Naive B cell (primary cell): ENCODE data around the gene PPP2R2B. TPM values are rescaled to one million over a fixed set of nuclear protein-coding genes. Genes with fewer than 3 reads are reported as not detected.
"Not testable (repeated sequence)": the region's sequence is repeated elsewhere in the genome, so short reads cannot be mapped to it uniquely, and the experiment has no call there.

Experiments used
- ATAC-seq, 2 donors: fragments of 150-1000 bp; cut with Tn5 transposase; 2 replicates each; pipeline ENCODE4 v1.10.0; 2021; ENCODE audit warnings: low read depth in 2 of 2, mild to moderate bottlenecking in 2 of 2, moderate library complexity in 2 of 2
- DNase-seq: peaks from one replicate; pipeline ENCODE4 v3.0.0; 2022
- H3K27ac Mint-ChIP-seq, 6 donors: one replicate each; pipeline ENCODE4 v1.8.0; 2020 to 2022; ENCODE audit warnings: mild to moderate bottlenecking in 6 of 6, mixed read lengths in 6 of 6, moderate library complexity in 5 of 6, inconsistent platforms in 2 of 6
- H3K27me3 Mint-ChIP-seq, 3 donors: one replicate each; pipeline ENCODE4 v1.8.0; 2021 to 2022; ENCODE audit warnings: mixed read lengths in 3 of 3, mild to moderate bottlenecking in 1 of 3
- H3K36me3 Mint-ChIP-seq, 2 donors: one replicate each; pipeline ENCODE4 v1.8.0; 2020 to 2022; ENCODE audit warnings: mixed read lengths in 2 of 2, inconsistent platforms in 1 of 2, mild to moderate bottlenecking in 1 of 2
- H3K4me1 Mint-ChIP-seq, 3 donors: one replicate each; pipeline ENCODE4 v1.8.0; 2020 to 2022; ENCODE audit warnings: mixed read lengths in 3 of 3, inconsistent platforms in 1 of 3, mild to moderate bottlenecking in 1 of 3, moderate library complexity in 1 of 3
- H3K4me3 Mint-ChIP-seq, 8 donors: one replicate each; pipeline ENCODE4 v1.8.0; 2020 to 2022; ENCODE audit warnings: mild to moderate bottlenecking in 8 of 8, mixed read lengths in 8 of 8, moderate library complexity in 8 of 8, inconsistent platforms in 2 of 8
- H3K9me3 Mint-ChIP-seq, 7 donors: one replicate each; pipeline ENCODE4 v1.8.0; 2020 to 2022; ENCODE audit warnings: mixed read lengths in 7 of 7, mild to moderate bottlenecking in 5 of 7, inconsistent platforms in 2 of 7, moderate library complexity in 1 of 7
- polyA plus RNA-seq, 6 donors: library from polyadenylated mRNA; unstranded; fragments of 300-500 nt; fragmentation: Illumina TruSeq; gene quantifications; one replicate each; pipeline ENCODE4 v1.2.3, GENCODE V29; 2021; ENCODE audit warnings: low read depth in 6 of 6

The PPP2R2B gene
- polyA plus RNA-seq, 6 donors from 2014 or later: not detected

- ATAC-seq (no peak), DNase-seq (no peak)
- Mint-ChIP-seq H3K4me3 (peak overlapping the region in 1 of 8 donors; percentile 20), H3K27ac (no peak overlapping the region), H3K4me1 (no peaks in the 10 kb centered on the region), H3K36me3 (no peaks in the 10 kb centered on the region), H3K9me3 (peaks cover 0 to 6% (median 0%) of the 10 kb centered on the region in 7 donors), H3K27me3 (peaks cover 0 to 9% (median 0%) of the 10 kb centered on the region in 3 donors)
Observed at GRCh38 chr5:146756546-146756945, 122.0 kb downstream of the PPP2R2B start.

DNA sequence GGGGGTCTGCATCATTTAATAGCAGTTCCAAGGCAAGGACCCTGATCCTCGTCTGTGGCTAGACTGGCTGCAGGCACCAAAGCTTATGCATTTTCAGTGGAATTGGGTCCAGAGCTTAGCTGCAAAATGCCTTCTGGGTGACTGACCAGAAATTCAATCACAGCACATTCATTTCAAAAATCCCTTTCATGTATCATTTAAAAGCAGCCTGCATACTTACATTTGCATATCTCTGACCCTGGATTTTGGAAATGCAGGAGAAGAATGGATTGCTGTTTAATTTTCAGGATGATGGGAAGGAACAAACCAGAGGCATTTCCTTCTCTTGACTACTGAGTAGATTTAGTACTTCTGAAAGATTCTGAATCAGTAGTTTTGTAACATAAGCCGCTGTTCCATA lies 122.8 kb downstream of the PPP2R2B start:
- ATAC-seq (no peak), DNase-seq (no peak)
- peaks cover 0 to 6% (median 0%) of the 10 kb centered on the region in 7 donors for H3K9me3 Mint-ChIP-seq
- peaks cover 0 to 10% (median 0%) of the 10 kb centered on the region in 3 donors for H3K27me3 Mint-ChIP-seq
- H3K36me3 Mint-ChIP-seq: no peaks in the 10 kb centered on the region
- H3K27ac Mint-ChIP-seq: no peak overlapping the region
- H3K4me1 Mint-ChIP-seq: no peaks in the 10 kb centered on the region
- no peak overlapping the region for H3K4me3 Mint-ChIP-seq

DNA sequence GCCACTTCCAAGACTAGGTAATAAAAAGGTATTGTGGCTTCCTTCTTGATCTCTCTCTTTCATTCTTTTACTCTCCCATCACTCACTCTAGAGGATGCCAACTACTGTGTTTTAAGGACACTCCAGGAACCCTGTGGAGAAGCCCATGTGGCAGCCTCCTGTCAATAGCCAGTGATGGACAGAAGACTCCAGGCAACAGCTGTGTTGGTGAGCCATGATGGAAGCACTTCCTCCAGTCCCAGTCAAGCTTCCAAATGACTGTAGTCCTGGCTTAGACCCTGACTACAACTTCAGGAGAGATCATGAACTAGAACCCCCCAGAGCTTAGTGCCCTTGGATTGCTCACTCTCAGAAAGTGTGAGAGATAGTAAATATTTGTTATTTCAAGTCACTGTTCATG lies 123.9 kb downstream of the PPP2R2B start:
- H3K4me1 Mint-ChIP-seq: no peaks in the 10 kb centered on the region
- peaks cover 0 to 8% (median 0%) of the 10 kb centered on the region in 3 donors for H3K27me3 Mint-ChIP-seq
- no peaks in the 10 kb centered on the region for H3K36me3 Mint-ChIP-seq
- no peak overlapping the region for H3K27ac Mint-ChIP-seq
- H3K4me3 Mint-ChIP-seq: no peak overlapping the region
- ATAC-seq (no peak), DNase-seq (no peak)
- H3K9me3 Mint-ChIP-seq: peaks cover 0 to 2% (median 0%) of the 10 kb centered on the region in 7 donors

DNA sequence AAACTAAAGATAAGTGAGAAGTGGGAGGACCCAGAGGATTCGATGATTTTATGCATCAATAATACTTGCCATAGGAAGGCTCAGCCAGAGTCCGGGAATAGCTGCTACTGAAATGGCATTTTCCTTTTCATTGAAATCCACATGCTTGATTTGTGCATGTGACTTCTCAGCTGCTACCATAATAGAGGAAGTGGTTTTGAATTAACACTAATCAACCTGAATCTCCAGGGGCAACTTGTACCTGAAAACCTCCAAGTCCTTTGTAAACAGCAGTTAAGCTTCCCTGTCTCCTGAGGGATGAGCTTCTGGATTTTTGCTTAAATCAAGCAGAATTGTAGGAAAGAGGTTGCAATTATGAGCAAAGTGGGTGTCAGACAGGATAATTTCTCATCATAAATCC lies 124.9 kb downstream of the PPP2R2B start:
- Mint-ChIP-seq H3K9me3 (peaks cover 0 to 7% (median 2%) of the 10 kb centered on the region in 7 donors), H3K4me1 (no peaks in the 10 kb centered on the region), H3K36me3 (no peaks in the 10 kb centered on the region), H3K27me3 (peaks cover 0 to 3% (median 0%) of the 10 kb centered on the region in 3 donors), H3K27ac (no peak overlapping the region), H3K4me3 (no peak overlapping the region)
- ATAC-seq (no peak), DNase-seq (no peak)

DNA sequence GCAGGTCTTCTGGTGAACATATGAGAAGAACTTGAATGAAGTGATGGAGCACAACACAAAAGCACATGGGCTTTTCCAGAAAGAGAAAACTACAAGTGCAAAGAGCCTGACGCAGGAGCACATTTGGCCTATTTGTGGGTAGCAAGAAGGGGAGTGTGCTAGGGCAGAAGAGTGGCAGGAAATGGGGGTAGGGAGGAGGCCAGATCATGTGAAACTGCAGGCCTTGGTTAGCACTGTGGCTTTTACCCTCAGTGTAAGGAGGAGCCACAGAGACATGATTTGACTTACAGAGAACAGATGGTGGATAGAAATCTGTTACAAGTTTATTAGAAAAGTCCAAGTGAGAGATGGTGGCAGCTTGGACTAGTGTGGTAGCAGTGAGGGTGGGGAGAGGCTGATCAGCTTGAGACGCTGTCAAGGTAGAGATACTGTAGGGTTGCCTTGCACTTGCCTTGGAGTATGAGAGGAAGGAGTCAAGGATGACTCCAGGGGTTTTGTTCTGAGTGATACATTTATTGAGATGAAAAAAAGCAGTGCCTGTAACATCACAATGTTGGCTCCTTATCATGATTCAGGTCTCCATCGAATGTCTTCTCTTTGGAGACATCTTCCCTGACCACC lies 126.7 kb downstream of the PPP2R2B start:
- H3K4me3 Mint-ChIP-seq: no peak overlapping the region

GRCh38 chr5:146751054-146751453 lies 127.5 kb downstream of the PPP2R2B start:
- Mint-ChIP-seq H3K4me1 (no peaks in the 10 kb centered on the region), H3K9me3 (peaks cover 0 to 10% (median 0%) of the 10 kb centered on the region in 7 donors), H3K27ac (no peak overlapping the region), H3K36me3 (no peaks in the 10 kb centered on the region), H3K4me3 (peak overlapping the region in 1 of 8 donors; percentile 73), H3K27me3 (peaks cover 0 to 3% (median 0%) of the 10 kb centered on the region in 3 donors)
- ATAC-seq (no peak), DNase-seq (no peak)

More for the DNA sequence above, 126.7 kb downstream of the PPP2R2B start:
- H3K4me1 Mint-ChIP-seq: no peaks in the 10 kb centered on the region
- ATAC-seq (no peak), DNase-seq (no peak)
- H3K9me3 Mint-ChIP-seq: peaks cover 0 to 10% (median under 1%) of the 10 kb centered on the region in 7 donors
- no peaks in the 10 kb centered on the region for H3K36me3 Mint-ChIP-seq
- peaks cover 0 to 3% (median 0%) of the 10 kb centered on the region in 3 donors for H3K27me3 Mint-ChIP-seq
- no peak overlapping the region for H3K27ac Mint-ChIP-seq

DNA sequence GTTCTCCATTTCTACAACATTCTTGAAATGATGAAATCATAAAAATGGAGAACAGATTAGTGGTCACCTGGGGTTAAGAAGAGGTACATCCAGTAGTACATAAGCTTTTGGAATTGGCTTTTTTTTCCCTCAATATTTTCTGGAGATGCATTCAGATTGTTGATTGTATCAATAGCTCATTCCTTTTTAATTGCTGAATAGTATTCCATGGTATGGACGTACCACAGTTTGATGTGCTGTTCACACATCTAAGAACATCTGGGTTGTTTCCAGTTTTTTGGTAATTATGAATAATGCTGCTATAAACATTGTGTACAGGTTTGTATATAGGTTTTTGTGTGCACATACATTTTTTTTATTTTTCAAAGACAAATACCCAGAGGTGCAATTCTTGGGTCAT lies 130.0 kb downstream of the PPP2R2B start:
- ATAC-seq (no peak), DNase-seq (no peak)
- Mint-ChIP-seq H3K36me3 (no peaks in the 10 kb centered on the region), H3K4me3 (no peak overlapping the region), H3K27me3 (peaks cover 0 to 3% (median 0%) of the 10 kb centered on the region in 3 donors), H3K4me1 (no peaks in the 10 kb centered on the region), H3K27ac (no peak overlapping the region), H3K9me3 (peaks cover 0 to 10% (median 0%) of the 10 kb centered on the region in 7 donors)

DNA sequence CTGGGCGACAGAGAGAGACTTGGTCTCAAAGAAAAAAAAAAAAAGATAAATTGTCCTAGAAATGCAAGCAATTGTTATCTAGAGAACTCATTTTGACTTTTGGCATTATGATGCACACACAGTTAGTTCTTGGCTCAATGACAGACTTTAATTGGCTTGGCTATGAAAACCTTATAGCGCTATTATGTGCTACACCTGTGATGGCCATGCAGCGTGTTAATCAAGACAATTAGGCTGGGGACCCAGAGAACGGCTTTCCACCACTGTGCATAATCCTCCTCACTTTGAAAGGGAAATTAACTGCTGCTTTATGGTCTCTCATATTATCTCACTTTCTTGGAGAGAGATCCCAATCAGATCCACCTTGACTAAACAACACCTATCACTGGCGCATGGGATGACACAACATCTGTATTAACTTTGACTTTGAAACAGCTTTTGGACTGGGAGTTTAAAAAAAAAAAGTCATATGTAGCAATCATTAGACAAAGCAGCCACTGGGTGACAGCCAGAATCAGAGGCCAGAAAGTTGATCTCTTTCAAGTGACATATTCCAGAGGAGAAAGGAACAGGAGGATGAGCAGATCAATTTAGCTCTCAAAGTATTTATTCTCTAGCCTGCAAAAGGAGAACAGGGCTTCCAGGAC lies 132.5 kb downstream of the PPP2R2B start:
- Mint-ChIP-seq H3K36me3 (no peaks in the 10 kb centered on the region), H3K27ac (no peak overlapping the region), H3K27me3 (no peaks in the 10 kb centered on the region), H3K4me1 (no peaks in the 10 kb centered on the region), H3K4me3 (no peak overlapping the region), H3K9me3 (peaks cover 0 to 10% (median 0%) of the 10 kb centered on the region in 7 donors)
- DNase-seq (no peak), ATAC-seq (no peak)

DNA sequence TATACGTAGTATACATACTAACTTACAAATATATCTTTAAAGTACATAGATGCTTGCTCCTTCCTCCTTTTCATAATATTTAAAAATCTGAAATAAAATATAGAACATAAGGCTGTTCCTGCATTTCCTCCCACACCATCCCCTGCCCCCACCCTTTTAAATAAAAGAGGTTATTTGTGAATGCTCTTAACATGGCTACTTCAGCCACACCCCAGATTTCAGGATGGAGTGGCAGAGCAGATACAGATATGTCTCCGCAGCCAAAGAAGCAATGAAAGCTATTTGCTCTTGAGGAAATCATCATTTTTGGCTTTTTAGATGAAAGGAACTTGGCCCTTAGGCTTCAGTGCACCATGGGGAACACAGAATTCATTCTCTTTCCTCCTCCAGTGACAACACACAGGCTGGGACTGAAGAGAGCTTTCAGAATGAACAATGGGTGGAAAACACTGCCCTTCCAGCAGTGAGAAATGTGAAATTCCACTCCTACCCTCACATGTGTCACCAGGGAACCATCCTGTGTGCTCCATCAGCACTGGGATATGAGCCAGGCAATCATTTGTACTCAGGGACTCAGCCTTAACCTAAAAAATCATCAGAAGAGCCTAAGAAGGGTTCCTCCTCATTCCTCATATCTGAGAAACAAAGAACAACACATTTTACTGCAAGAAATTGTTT lies 134.3 kb downstream of the PPP2R2B start:
- Mint-ChIP-seq H3K9me3 (peaks cover 0 to 9% (median 3%) of the 10 kb centered on the region in 7 donors), H3K27me3 (no peaks in the 10 kb centered on the region), H3K27ac (peak overlapping the region in 1 of 6 donors; percentile 89), H3K4me1 (no peaks in the 10 kb centered on the region), H3K36me3 (no peaks in the 10 kb centered on the region), H3K4me3 (no peak overlapping the region)
- ATAC-seq (no peak), DNase-seq (no peak)

DNA sequence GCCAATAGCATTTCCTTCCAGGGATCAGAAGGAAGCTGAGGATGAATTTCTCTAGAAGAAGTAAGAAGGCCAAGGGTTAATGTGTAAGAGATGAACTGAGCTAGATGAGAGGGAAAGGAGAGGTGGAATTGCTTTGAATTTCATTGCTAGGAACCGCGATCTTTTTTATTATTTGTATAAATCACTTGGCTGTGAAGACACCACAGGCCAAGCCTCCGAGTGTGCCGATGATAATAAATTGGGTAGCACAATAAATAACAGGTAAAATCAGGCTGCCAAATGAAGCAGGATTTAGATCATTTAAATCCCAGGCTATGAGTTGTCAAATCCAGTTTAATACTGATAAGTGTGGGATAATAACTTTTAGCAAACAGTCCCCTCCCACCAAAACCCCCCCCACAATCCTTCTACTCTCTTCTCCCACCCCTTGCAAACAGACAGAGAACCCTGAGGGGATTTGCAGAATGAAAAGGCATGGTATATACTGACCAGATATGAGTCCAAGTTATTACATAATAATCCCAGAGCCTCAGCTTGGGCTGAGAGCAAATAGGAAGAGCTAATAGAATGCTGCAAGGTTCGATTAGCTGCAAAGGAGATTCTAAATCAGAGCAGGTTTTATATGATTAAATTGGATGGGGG lies 143.5 kb downstream of the PPP2R2B start:
- peaks cover 0 to 26% (median 10%) of the 10 kb centered on the region in 7 donors for H3K9me3 Mint-ChIP-seq
- peaks cover 0 to 5% of the 10 kb centered on the region in 2 donors for H3K36me3 Mint-ChIP-seq
- no peaks in the 10 kb centered on the region for H3K4me1 Mint-ChIP-seq
- no peak for ATAC-seq
- no peak overlapping the region for H3K27ac Mint-ChIP-seq
- no peak for DNase-seq
- peaks cover 0 to 7% (median 0%) of the 10 kb centered on the region in 3 donors for H3K27me3 Mint-ChIP-seq
- H3K4me3 Mint-ChIP-seq: no peak overlapping the region

DNA sequence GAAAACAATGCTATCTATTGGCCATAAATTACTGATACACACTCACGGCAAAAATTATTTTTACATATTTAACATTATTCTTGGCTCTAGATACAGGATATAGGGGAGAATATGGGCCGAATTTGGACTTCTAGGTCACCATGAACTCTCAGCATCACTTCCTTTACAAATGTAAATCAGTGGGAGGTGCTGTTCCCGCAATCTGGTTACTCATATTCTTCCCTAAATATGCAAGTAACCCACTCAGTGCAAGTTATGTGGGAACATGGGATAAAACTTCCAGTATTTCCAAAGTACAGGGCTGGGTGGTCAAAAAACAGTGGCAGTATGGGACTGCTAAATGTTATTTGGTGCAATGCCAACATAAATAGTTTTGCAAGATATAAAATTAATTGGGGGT lies 145.6 kb downstream of the PPP2R2B start:
- no peak for DNase-seq
- Mint-ChIP-seq H3K9me3 (peaks cover 3 to 41% (median 21%) of the 10 kb centered on the region in 7 donors), H3K4me1 (no peaks in the 10 kb centered on the region), H3K4me3 (no peak overlapping the region), H3K27ac (no peak overlapping the region), H3K36me3 (peaks cover 8 to 11% of the 10 kb centered on the region in 2 donors), H3K27me3 (peaks cover 0 to 7% (median 0%) of the 10 kb centered on the region in 3 donors)
- no peak for ATAC-seq

GRCh38 chr5:146731909-146732659 lies 146.5 kb downstream of the PPP2R2B start:
- DNase-seq (no peak), ATAC-seq (no peak)
- H3K27me3 Mint-ChIP-seq: peaks cover 0 to 7% (median 0%) of the 10 kb centered on the region in 3 donors
- no peaks in the 10 kb centered on the region for H3K4me1 Mint-ChIP-seq
- peaks cover 3 to 47% (median 23%) of the 10 kb centered on the region in 7 donors for H3K9me3 Mint-ChIP-seq
- no peak overlapping the region for H3K4me3 Mint-ChIP-seq
- no peak overlapping the region for H3K27ac Mint-ChIP-seq
- peaks cover 8 to 11% of the 10 kb centered on the region in 2 donors for H3K36me3 Mint-ChIP-seq

- not testable (repeated sequence) for DNase-seq, H3K27ac Mint-ChIP-seq, H3K4me3 Mint-ChIP-seq, ATAC-seq, H3K27me3 Mint-ChIP-seq, H3K36me3 Mint-ChIP-seq, H3K4me1 Mint-ChIP-seq
- H3K9me3 Mint-ChIP-seq: peaks cover 3 to 34% (median 19%) of the 10 kb centered on the region in 7 donors
Observed at GRCh38 chr5:146728746-146729145, 149.8 kb downstream of the PPP2R2B start.
